Stimulated activated CD4-positive, alpha-beta T cell treated with anti-CD3 and anti-CD28 coated beads, TNF-alpha, amount 100 ng/mL, for 4 hours (primary cell): ENCODE measurements around the gene SLC15A3.
"Not testable (repeated sequence)": the region's sequence is repeated elsewhere in the genome, so short reads cannot be mapped to it uniquely, and the experiment has no call there.

Experiments used
- DNase-seq, 3 experiments: peaks; one replicate each; pipeline ENCODE4 v3.0.0-alpha.2; 2020; ENCODE audit warnings: low read depth in 3 of 3

Gene SLC15A3

DNA sequence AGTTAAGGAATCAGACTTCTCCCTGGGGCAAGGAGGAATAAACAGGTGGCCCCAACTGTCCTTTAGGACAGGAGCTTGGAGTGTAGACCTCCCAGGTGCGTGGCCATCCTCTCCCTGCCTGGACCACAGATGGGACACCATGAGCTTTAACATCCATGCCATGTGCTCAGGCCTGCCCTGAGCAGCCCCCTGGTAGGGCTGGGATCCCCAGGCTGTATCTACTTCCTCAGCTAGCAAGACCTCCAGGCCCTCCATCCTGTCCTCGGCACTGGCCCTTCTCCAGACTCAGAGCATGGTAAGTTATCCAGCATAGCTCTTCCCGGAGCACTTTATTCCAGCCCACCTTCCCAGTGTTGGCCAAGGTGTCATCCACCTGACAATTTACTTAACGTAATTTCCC lies 25.2 kb upstream of the SLC15A3 start:
- DNase-seq, result no peak

DNA sequence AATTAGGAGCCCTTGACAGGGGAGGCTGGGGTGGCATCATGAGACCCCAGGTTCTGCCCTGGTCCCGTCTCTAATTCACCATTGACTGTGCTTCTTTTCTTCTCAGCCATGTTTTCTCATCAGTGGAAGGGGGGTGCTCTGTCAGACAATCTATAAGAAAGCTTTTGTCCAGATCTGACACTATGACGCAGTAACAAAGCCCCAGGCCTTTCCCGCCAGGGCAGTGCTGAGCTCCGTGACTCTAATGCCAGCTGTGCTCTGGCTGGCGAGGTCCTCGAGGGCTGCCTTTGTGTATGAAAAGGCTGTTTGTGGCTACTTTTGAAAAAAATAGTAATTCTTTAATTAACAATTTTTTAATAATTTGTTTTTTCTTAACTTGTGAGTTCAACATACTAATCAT lies 22.8 kb upstream of the SLC15A3 start:
- no peak for DNase-seq

DNA sequence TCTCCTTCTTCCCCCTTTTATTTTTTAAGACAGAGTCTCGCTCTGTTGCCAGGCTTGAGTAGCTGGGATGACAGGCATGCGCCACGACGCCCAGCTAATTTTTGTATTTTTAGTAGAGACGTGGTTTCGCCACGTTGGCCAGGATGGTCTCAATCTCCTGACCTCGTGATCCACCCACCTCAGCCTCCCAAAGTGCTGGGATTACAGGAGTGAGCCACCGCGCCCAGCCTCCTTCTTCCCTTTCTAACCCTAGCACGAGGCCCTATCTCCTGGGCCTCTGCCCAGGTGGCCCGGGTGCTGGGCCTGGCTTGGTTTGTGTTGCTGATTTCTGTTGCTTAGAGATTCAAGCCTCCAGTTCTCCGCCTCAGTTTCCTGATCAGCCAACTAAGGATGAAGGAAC lies 22.3 kb upstream of the SLC15A3 start:
- not testable (repeated sequence) for DNase-seq

DNA sequence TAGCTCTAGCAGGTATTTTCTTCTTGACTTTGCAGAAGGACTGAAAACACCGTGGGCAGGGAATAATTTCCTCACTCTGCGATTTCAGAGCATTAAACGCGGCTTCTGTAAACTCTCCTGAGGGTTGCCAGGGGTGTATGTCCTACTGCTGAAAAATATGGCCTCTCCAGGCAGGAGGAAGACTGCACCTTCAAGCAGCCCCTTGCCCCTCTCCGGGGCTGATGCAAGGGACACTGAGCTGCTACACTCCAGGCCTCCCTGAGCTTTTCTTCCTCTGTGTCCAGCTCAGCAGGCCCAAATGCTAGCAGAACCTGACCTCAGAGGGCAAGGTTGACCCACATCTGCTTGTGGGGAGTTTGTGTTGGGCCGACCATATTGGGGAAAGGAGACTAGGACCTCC lies 21.7 kb upstream of the SLC15A3 start:
- DNase-seq, result no peak

DNA sequence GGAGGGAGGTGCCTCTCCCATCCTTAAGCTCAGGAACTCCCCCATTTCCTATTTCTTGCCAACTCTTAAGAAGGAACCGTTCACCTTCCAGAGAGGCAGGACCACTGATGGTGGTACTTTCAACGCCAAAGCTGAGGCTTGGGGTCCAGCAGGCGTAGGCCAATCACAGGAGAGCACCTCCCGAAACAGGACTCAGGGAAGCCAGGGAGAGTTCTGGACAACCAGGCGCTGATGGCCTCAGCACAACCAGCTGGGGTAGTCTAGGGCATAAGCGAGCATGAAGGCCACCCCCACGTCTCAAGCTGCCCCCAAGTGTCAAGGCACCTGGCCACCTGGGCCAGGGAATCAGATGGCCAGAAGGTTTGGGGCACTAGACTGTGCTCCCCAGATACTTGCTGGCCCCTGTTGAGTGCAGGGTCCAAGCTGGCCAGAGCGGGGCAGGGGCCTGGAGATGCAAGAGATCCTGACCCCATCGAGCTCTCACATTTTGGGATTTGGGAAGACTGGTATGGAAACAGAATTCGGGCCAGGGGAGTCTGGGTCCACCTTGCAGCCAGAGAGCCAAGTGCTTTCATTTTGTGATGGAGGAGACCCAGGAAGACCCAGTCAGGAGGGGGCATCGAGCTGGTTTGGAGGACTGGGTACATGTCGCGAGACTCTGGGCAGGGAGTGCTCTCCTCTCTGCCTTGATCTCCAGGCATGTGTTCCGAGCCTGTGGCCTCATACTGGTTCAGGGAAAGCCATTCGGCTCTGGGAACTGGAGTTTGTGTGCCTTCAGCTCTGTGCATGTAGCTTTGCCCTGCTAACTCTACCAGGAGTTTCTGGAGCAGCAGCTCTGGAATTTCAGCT lies 20.4 kb upstream of the SLC15A3 start:
- no peak for DNase-seq

DNA sequence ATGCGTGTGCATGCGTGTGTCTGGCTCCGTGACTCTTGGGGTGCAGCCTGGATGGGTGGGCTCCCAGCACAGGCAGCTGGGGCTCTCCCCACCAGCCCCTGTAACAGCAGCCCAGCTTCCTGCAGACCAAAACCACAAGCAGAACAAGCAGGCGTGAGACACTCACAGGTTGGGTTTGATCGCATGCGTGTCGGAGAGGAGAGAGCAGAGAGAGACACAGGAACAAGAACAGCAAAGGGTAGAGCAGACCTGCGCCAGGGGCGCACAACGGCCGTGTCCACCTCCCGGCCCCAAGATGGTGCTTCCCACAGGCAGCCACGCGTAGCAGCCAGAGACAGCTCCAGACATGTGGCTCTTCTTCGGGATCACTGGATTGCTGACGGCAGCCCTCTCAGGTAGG lies 19.5 kb upstream of the SLC15A3 start, which contains the start of gene CD6:
CD6 (plus strand) TSS at position 161 of the 400 bp plus-strand sequence; CDS start at position 347, 186 bp downstream.
- peak in 1 of 3 experiments; percentile 47 for DNase-seq

DNA sequence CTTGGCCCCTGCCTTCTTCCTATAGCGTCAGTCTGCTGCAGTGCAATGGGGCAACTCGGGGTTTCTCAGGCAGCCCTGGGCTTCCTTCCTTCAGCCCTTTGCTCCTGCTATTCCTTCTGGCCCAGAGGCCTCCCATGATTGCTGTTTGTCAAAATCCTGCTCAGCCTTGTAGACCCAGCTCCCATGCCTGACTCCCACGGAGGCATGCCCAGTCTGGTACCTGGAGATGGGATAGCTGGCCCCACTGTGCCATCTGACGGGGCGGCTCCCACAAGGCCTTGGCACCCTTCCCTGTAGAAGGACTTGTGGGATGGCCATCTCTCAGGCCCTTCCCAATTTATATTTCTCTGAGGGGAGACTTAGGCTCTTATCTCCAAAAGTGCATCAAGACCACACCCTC lies 18.9 kb upstream of the SLC15A3 start:
- DNase-seq, result no peak

DNA sequence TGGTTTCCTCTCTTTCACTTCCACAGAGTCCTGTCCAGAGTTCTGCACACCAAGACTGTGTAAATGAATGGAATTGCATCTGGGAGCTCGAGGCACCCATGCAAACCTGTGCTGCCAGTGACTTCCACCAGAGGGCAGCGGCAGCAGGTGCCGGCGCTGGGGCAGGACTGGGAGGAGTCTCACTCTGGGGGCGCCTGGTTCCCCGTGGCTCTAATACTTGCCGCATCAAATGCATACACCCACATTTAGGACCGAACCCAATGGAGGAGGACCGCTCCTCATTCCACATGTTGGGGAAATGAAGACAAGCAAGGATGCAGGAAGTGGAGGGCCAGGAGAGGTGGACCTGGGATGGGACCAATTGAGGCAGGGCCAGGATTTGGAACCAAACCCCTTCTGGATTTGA lies 18.4 kb upstream of the SLC15A3 start:
- DNase-seq, result peak in 2 of 3 experiments; percentile 70 to 71

DNA sequence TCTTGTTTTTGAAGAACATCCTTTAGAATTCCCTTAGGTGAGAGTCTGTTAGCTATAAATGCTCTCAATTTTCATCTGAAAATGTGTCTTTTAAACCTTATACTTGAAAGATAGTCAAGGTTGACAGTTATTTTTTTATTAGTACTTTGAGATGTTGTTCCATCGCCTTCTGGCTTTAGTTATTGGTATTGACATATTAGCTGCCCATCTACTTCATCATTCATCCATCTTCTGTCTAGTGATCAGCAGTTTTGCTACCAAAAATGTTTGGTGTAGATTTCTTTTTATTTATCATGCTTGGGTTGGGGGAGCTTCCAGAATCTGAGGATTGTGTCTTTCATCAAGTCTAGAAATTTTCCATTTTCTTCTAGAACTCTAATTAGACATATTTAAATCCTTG lies 16.2 kb upstream of the SLC15A3 start:
- no peak for DNase-seq

DNA sequence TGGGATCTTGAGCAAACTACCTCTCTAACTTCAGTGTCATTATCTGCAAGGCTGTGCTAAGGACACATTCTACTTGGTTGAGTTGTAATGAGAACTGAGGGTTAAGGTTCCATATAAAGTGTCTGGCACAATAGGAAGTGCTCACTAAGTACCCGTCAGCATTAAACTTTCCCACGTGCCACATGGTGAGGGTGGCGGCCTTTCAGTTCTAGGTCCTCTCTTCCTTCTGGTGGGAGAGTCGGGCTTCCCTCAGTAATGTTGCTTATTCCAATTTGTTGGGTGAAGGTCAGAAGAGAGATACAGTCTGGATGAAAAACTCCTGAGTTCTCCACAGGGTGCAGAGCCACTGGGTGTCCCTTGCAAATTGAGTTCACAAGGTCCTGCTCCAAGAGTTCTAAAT lies 14.9 kb upstream of the SLC15A3 start:
- no peak for DNase-seq

DNA sequence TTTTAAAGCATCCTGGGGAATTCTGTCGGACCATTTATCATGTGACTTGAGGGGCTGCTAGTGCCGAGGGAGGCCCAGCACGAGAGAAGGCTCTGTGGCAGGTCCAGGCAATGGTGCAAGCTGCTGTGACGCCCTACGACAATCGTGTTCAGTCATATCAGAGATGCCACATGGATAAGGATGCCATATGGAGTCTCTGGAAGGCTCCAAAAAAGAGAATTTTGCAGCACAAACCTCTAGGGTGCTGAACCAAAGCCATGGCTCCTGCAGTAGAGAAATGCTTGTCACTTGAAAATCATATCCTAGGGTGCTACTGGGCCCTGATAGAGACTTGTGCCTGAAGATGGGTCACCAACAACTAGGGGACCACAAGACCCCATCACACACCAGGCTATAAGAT lies 12.8 kb upstream of the SLC15A3 start:
- no peak for DNase-seq

DNA sequence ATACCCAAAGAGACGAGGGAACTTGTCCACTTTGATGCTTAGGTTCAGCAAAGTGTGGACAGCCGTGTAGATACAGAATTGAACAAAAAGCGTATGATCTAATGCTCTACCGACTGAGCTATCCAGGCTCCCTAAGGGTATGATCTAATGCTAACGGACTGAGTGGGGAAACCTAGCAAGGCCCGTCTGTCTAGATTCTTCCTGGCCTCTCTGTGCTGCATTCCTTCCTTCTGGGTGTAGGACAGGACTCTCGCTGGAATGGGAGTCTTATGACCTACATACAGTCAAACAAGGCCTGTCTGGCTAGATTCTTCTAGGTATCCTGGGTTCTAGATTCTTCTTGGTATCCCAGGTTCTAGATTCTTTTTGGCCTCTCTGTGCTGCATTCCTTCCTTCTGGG lies 8.4 kb upstream of the SLC15A3 start:
- no peak for DNase-seq

DNA sequence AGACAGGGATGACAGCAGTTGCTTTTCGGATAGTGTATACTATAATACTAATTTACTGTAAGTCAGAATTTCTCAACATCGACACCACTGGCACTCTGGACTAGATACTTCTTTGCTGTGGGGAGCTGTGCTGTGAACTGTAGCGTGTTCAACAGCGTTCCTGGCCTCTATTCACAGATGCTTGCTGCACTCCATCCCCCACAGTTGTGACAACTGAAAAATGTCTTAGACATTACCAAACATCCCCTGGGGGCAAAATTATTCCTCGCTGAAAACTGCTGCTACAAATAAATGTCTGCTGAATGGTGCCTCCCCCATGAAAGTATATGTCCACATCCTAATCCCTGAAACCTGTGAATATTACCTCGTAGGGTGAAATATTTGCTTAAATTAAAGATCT lies 7.5 kb upstream of the SLC15A3 start:
- no peak for DNase-seq

DNA sequence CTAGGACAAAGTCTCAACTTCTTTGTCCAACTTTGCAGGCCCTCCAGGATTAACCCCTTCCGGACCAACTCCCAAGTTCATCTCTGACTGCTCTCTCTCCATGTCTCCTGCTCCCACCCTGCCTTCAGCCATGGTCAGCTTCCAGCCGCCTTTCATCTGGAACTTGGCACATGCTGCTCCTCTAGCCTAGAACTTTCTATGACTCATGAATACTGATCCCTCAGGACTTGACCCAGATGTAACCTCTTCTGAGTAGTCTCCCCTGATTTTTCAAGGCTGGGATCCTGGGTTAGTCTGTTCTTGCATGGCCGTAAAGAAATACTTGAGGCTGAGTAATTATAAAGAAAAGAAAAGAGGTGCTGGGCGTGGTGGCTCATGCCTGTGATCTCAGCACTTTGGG lies 5.2 kb upstream of the SLC15A3 start:
- no peak for DNase-seq

DNA sequence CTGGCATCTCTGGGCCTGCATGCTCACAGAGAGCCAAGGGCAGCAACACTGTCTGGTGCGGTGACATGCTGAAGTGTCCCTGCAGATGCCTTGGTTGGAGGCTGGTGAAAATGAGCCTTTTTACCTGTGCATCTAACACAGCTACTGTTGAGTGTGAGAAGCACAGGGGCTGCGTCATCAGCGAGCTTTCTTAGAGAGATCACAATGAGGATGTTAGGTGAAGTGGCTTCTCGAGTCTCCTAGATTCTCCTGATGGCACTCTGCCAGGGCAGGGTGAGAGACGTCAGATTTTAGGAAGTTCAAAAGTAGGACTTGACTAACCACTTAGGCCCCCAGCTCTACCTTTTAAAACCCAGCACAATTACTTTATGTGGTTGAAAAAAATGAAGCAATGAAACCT lies 3.6 kb upstream of the SLC15A3 start:
- no peak for DNase-seq

DNA sequence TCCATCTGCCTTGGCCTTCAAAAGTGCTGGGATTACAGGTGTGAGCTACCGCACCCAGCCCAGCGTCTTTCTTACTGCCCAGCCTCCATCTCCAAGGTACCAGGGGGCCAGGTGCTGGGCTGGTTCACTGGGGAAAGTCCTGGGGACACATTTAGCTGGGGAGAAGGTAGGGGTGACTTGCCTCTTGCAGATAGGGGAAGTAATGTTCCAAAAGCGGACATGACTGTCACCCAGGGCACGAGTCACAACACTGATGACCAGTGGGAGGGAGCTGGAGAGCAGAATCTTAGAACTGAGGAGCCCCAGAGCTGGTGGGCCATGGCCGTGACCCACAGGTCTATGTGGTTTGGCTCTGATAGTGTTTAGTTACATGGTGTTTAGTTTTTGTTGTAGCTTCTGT lies 2.4 kb upstream of the SLC15A3 start:
- no peak for DNase-seq

DNA sequence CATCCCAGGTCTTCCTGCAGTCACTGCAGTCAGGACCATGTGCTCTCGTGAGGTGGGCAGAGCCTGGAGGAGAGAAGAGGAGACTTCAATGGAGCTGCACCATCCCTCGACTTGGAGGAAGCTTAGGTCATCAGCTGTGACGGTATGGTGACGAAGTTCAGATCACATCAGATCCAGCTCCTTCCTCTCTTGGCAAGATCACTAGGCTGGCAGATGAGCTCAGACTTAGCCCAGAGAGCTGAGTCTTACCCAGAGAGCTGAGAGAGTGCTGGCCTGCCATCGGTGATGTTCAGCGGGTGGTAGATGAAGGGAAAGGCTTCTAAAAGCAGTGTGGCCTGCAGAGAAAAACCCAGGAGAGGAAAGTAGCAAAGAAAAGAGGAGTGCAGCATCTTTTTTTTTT lies 1.8 kb upstream of the SLC15A3 start:
- no peak for DNase-seq

DNA sequence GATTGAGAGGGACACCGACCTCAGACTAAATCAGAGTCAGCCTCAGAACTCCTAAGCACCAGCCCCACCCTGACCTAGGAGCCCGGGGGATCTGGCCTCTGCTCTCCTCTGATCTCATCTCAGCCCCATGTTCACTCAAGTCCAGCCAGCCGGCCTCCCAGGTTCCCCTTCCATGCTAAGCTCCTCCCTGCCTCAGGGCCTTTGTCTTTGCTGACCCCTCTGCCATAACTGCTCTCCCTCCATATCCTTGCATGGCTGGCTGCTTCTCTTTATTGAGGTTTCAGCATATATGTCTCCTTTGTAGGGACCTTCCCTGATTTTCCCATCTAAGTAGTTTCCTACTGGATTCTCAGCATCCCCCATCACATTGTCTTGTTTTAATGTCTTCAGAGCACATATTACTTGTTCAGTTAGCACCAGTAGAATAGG lies 780 bp upstream of the SLC15A3 start:
- no peak for DNase-seq

DNA sequence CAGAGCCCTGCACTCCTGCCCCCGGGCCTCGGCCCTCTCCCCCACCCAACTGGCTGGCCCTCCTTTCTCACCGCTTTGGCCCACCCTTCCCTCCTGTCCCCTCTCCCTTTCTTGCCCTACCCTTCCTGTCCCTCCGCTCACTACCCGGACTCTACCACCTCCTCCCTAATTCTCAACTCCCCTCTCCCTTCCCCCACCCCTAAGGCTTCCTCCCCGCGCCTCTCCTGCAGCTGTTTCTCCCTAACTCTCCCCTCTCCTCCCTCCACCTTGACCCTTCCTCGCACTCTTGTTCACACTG lies 421 bp downstream of the SLC15A3 start:
- DNase-seq, result no peak

DNA sequence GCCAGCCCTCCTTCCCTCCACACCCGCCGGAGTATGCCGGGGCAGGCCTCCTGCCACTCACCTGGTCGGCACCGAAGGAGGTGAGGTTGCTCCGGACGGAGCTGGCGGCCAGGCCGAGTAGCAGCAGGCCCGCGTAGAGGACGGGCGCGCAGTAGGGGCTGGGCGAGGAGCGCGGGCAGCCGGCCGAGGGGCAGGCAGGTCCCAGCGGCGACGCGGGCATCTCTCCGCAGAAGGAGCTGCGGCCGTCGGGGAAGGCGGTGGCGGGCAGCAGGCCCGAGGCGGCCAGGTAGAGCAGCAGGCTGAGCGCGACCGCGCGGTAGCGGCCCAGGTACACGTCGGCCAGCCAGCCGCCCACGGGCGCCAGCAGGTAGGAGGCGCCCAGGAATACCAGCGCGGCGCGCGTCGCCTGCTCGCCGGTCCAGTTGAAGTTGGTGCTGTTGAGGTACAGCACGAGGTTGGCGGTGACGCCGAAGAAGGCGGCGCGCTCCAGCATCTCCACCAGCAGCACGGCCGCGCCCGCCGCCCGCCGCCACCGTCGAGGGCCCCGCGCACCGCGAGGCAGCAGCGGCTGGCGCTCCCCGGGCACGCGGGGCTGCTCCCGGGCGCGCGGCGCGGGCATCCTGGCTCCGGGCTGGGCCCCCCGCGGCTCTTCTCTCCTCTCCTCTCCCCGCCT lies 907 bp downstream of the SLC15A3 start:
- DNase-seq, result no peak

DNA sequence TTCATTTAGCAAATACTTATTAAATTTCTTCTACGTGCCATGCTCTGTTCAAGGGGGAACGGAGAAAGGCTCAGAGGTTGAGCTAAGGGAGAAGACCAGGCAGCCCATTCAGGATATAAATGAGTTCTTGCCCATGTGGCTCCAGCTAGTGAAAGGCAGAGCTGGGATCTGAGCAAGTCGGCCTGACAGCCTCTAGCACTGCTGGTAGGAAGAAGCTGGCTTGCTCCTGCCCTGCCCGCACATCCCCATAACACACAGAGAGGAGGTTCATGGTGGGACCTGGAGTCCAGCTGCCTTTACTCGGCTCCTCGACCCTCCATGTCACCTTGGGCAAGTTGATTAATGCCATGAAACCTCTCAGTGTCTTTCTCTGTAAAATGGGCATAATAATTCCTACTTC lies 2.0 kb downstream of the SLC15A3 start:
- no peak for DNase-seq

DNA sequence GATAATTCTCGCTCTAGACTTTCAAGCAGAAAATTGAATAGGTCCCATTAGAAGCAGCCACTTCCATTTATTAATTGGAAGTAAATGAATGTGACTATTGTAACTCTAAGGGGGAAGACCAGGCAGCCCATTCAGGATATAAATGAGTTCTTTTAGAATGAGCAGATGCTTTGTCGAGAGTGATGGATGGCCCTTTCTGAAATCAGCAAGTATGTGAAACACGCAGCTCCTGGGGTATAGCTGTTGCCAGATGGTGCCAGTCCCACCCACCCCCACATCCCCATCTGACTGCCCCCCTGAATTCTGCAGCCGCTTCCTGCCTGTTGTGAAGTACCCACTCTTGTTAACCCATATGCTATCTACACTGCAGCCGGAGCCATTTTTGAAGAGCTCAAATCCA lies 3.7 kb downstream of the SLC15A3 start:
- DNase-seq, result no peak

DNA sequence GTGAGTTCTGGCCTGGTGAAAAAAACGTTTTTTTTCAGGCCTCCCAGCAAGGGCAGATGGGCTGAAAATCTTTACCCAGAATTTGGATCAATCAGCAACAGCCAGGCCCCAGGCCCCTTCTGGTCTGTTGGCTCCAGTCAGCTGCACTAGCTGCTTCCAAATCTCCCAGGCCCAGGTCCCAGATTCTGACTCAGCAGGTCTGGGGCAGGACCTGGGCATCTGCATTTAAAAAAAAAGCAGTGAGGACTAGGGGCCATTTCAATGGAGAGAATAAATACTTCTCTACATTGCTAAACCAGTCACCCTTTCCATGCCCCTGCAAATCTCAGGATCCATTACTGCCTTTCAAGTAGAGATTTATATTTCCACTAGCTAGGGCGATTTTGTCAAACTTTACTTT lies 4.3 kb downstream of the SLC15A3 start:
- DNase-seq, result no peak
